WTC11 (cell line): ENCODE measurements around the gene IL1RAPL1. TPM values are rescaled to one million over a fixed set of nuclear protein-coding genes. Genes with fewer than 3 reads are reported as not detected.

ENCODE experiments used
- ATAC-seq: fragments of 200-7000 bp; cut with Tn5 transposase; 2 replicates; pipeline ENCODE4 v1.10.0; 2021; ENCODE audit warnings: mild to moderate bottlenecking, moderate library complexity
- CTCF ChIA-PET: fragments of 300-600 bp; sonication (Branson Sonifier 250); formaldehyde crosslinking; loops from one replicate; lab custom pipeline; 2021; ENCODE audit warnings: antibody characterized with exemption; lab: Charles Lee
- POLR2A ChIA-PET: fragments of 350-600 bp; sonication (Branson Sonifier 250); formaldehyde crosslinking; loops from one replicate; lab custom pipeline; 2021; ENCODE audit warnings: antibody characterized with exemption; lab: Charles Lee
- DNase-seq: peaks from one replicate; pipeline ENCODE4 v3.0.0; 2021; ENCODE audit warnings: low spot score
- H3K27ac Mint-ChIP-seq: 2 replicates; pipeline ENCODE4 v1.8.0; 2021; ENCODE audit warnings: mixed read lengths
- H3K27me3 Mint-ChIP-seq: 2 replicates; pipeline ENCODE4 v1.8.0; 2021; ENCODE audit warnings: low read depth, mild to moderate bottlenecking, moderate library complexity, mixed read lengths
- H3K36me3 Mint-ChIP-seq: 2 replicates; pipeline ENCODE4 v1.8.0; 2021; ENCODE audit warnings: mixed read lengths
- H3K4me1 Mint-ChIP-seq: 2 replicates; pipeline ENCODE4 v1.8.0; 2022; ENCODE audit warnings: mixed read lengths
- H3K4me3 Mint-ChIP-seq: 2 replicates; pipeline ENCODE4 v1.8.0; 2021; ENCODE audit warnings: mild to moderate bottlenecking, moderate library complexity, mixed read lengths
- H3K9me3 Mint-ChIP-seq: 2 replicates; pipeline ENCODE4 v1.8.0; 2021; ENCODE audit warnings: mixed read lengths
- ATF1 ChIP-seq: sonication (generic); formaldehyde crosslinking; IDR thresholded peaks from 2 replicates; pipeline ENCODE4 v1.8.1; 2023; ENCODE audit warnings: mild to moderate bottlenecking, moderate library complexity, missing genetic modification reagents
- CREB1 ChIP-seq: sonication (generic); formaldehyde crosslinking; IDR thresholded peaks from 2 replicates; pipeline ENCODE4 v1.8.0; 2023; ENCODE audit warnings: mild to moderate bottlenecking, missing genetic modification reagents
- CREM ChIP-seq: sonication (generic); formaldehyde crosslinking; IDR thresholded peaks from 2 replicates; pipeline ENCODE4 v1.8.1; 2022; ENCODE audit warnings: mild to moderate bottlenecking, missing genetic modification reagents, moderate library complexity
- FOXP1 ChIP-seq: sonication (generic); formaldehyde crosslinking; IDR thresholded peaks from 2 replicates; pipeline ENCODE4 v1.8.0; 2022; ENCODE audit warnings: missing genetic modification reagents, mild to moderate bottlenecking, moderate library complexity, borderline replicate concordance
- GABPB1 ChIP-seq: sonication (generic); formaldehyde crosslinking; IDR thresholded peaks from 2 replicates; pipeline ENCODE4 v1.8.1; 2023; ENCODE audit warnings: mild to moderate bottlenecking, missing genetic modification reagents
- GTF2I ChIP-seq: fragments of 250-450 bp; sonication (Bioruptor Pico); conservative IDR thresholded peaks from 2 replicates; pipeline ENCODE4 v1.4.0; 2021; ENCODE audit warnings: mild to moderate bottlenecking
- JAZF1 ChIP-seq: fragments of 250-450 bp; sonication (Bioruptor Pico); IDR thresholded peaks from 2 replicates; pipeline ENCODE4 v1.9.0; 2021; ENCODE audit warnings: moderate library complexity, mild to moderate bottlenecking, inconsistent platforms
- JUN ChIP-seq: sonication (generic); formaldehyde crosslinking; IDR thresholded peaks from 2 replicates; pipeline ENCODE4 v1.8.0; 2023; ENCODE audit warnings: mild to moderate bottlenecking, missing genetic modification reagents
- MXD4 ChIP-seq: fragments of 250-450 bp; sonication (Bioruptor Pico); IDR thresholded peaks from 2 replicates; pipeline ENCODE4 v1.8.0; 2021; ENCODE audit warnings: mild to moderate bottlenecking, moderate library complexity, borderline replicate concordance
- NFE2L1 ChIP-seq: sonication (generic); formaldehyde crosslinking; IDR thresholded peaks from 2 replicates; pipeline ENCODE4 v1.8.1; 2023; ENCODE audit warnings: missing genetic modification reagents
- NR2C2 ChIP-seq: sonication (generic); formaldehyde crosslinking; IDR thresholded peaks from 2 replicates; pipeline ENCODE4 v1.8.0; 2022; ENCODE audit warnings: mild to moderate bottlenecking, missing genetic modification reagents
- NR3C1 ChIP-seq: sonication (generic); formaldehyde crosslinking; conservative IDR thresholded peaks from 2 replicates; pipeline ENCODE4 v1.8.1; 2023; ENCODE audit warnings: low read depth, mild to moderate bottlenecking, missing genetic modification reagents
- PRRX2 ChIP-seq: fragments of 250-450 bp; sonication (Bioruptor Pico); IDR thresholded peaks from 2 replicates; pipeline ENCODE4 v1.8.0; 2021; ENCODE audit warnings: mild to moderate bottlenecking
- RELA ChIP-seq: sonication (generic); formaldehyde crosslinking; IDR thresholded peaks from 2 replicates; pipeline ENCODE4 v1.8.1; 2022; ENCODE audit warnings: missing genetic modification reagents, mild to moderate bottlenecking, borderline replicate concordance
- RORB ChIP-seq: fragments of 250-450 bp; sonication (Bioruptor Pico); IDR thresholded peaks from 2 replicates; pipeline ENCODE4 v1.9.0; 2021; ENCODE audit warnings: mild to moderate bottlenecking
- TEAD1 ChIP-seq: sonication (generic); formaldehyde crosslinking; IDR thresholded peaks from 2 replicates; pipeline ENCODE4 v1.8.0; 2022; ENCODE audit warnings: mild to moderate bottlenecking, missing genetic modification reagents
- ZNF219 ChIP-seq: sonication (generic); formaldehyde crosslinking; IDR thresholded peaks from 2 replicates; pipeline ENCODE4 v1.8.0; 2023; ENCODE audit warnings: missing genetic modification reagents, mild to moderate bottlenecking, borderline replicate concordance
- ZNF671 ChIP-seq: fragments of 250-450 bp; sonication (Bioruptor Pico); IDR thresholded peaks from 2 replicates; pipeline ENCODE4 v1.8.0; 2021; ENCODE audit warnings: mild to moderate bottlenecking
- total RNA-seq: library from RNA; stranded (reverse); gene quantifications from 3 replicates; pipeline ENCODE4 v1.2.3, GENCODE V29; 2021
- TF ChIP-seq, protein P1 (sequence below): sonication (generic); formaldehyde crosslinking; IDR thresholded peaks from 2 replicates; pipeline ENCODE4 v1.8.1; 2023; ENCODE audit warnings: mild to moderate bottlenecking, missing genetic modification reagents, borderline replicate concordance
- TF ChIP-seq, protein P2 (sequence below): fragments of 200-600 bp; IDR thresholded peaks from 2 replicates; pipeline ENCODE4 v1.8.0; 2022; ENCODE audit warnings: antibody characterized with exemption
- TF ChIP-seq, protein P3 (sequence below): sonication (generic); formaldehyde crosslinking; IDR thresholded peaks from 2 replicates; pipeline ENCODE4 v1.8.1; 2023; ENCODE audit warnings: mild to moderate bottlenecking, missing genetic modification reagents
- TF ChIP-seq, protein P4 (sequence below): sonication (generic); formaldehyde crosslinking; IDR thresholded peaks from 2 replicates; pipeline ENCODE4 v1.8.0; 2022; ENCODE audit warnings: mild to moderate bottlenecking, missing genetic modification reagents
- TF ChIP-seq, protein P5 (sequence below): sonication (generic); formaldehyde crosslinking; IDR thresholded peaks from 2 replicates; pipeline ENCODE4 v1.8.0; 2023; ENCODE audit warnings: missing genetic modification reagents, mild to moderate bottlenecking, borderline replicate concordance

IL1RAPL1 gene
- total RNA-seq, 1 experiment from 2014 or later, result 0.13 TPM

DNA sequence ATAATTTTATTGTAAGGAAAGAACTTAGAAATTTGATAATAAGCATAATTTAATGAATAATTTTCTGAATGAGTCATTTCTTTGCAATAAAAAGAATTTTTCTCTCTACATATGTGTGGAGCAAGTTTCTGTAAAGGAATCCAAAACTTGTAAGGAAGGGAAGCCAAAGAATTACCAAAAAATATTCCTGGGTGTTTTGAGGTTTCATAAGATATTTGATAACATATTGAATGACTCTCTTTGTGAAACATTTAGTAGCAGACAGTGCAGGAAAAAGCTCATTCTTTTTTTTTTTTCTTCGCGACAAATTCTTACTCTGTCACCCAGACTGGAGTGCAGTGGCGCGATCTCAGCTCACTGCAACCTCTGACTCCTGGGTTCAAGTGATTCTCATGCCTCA lies 1159.1 kb downstream of the IL1RAPL1 start (continued):
- TF ChIP-seq, protein P1, sequence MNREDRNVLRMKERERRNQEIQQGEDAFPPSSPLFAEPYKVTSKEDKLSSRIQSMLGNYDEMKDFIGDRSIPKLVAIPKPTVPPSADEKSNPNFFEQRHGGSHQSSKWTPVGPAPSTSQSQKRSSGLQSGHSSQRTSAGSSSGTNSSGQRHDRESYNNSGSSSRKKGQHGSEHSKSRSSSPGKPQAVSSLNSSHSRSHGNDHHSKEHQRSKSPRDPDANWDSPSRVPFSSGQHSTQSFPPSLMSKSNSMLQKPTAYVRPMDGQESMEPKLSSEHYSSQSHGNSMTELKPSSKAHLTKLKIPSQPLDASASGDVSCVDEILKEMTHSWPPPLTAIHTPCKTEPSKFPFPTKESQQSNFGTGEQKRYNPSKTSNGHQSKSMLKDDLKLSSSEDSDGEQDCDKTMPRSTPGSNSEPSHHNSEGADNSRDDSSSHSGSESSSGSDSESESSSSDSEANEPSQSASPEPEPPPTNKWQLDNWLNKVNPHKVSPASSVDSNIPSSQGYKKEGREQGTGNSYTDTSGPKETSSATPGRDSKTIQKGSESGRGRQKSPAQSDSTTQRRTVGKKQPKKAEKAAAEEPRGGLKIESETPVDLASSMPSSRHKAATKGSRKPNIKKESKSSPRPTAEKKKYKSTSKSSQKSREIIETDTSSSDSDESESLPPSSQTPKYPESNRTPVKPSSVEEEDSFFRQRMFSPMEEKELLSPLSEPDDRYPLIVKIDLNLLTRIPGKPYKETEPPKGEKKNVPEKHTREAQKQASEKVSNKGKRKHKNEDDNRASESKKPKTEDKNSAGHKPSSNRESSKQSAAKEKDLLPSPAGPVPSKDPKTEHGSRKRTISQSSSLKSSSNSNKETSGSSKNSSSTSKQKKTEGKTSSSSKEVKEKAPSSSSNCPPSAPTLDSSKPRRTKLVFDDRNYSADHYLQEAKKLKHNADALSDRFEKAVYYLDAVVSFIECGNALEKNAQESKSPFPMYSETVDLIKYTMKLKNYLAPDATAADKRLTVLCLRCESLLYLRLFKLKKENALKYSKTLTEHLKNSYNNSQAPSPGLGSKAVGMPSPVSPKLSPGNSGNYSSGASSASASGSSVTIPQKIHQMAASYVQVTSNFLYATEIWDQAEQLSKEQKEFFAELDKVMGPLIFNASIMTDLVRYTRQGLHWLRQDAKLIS (CRISPR knock-in tag), result no peak
- no peak for TF ChIP-seq FOXP1 (CRISPR knock-in tag)
- TF ChIP-seq, all 79 proteins: peak for 0

DNA sequence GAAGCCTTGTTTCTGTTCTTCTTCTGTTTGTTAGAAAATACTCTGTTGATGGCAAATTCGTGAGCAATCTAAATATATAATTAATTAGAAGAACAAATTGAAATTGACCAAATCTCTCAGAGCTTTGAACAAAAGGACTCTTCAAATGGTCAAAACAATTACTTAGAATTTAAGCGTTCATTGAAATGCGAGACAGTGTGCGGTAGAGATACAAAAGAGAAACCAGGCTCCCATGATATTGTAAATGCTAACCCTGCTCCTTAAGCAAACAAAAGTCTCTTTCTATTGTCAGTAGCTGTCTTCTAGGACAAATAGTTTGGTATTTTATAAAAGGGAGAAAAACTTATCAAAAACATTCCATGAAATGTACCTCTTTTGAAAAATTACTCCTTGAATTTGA lies 1174.8 kb downstream of the IL1RAPL1 start:
- ChIA-PET POLR2A (no interaction called here), CTCF (no interaction called here)
- Mint-ChIP-seq H3K9me3 (no peaks in the 10 kb centered on the region), H3K27me3 (peaks cover 2% of the 10 kb centered on the region), H3K4me1 (peaks cover 13% of the 10 kb centered on the region), H3K4me3 (no peak overlapping the region), H3K36me3 (no peaks in the 10 kb centered on the region), H3K27ac (no peak overlapping the region)
- DNase-seq, result no peak
- TF ChIP-seq JAZF1 (CRISPR knock-in tag), result no peak
- TF ChIP-seq NFE2L1, result no peak
- TF ChIP-seq MXD4 (CRISPR knock-in tag), result no peak
- TF ChIP-seq CREM (CRISPR knock-in tag), result no peak
- no peak for TF ChIP-seq JUN
- no peak for TF ChIP-seq NR2C2 (CRISPR knock-in tag)
- no peak for TF ChIP-seq ATF1 (CRISPR knock-in tag)
- TF ChIP-seq ZNF219 (CRISPR knock-in tag), result no peak
- TF ChIP-seq RORB, result no peak
- TF ChIP-seq, protein P2, sequence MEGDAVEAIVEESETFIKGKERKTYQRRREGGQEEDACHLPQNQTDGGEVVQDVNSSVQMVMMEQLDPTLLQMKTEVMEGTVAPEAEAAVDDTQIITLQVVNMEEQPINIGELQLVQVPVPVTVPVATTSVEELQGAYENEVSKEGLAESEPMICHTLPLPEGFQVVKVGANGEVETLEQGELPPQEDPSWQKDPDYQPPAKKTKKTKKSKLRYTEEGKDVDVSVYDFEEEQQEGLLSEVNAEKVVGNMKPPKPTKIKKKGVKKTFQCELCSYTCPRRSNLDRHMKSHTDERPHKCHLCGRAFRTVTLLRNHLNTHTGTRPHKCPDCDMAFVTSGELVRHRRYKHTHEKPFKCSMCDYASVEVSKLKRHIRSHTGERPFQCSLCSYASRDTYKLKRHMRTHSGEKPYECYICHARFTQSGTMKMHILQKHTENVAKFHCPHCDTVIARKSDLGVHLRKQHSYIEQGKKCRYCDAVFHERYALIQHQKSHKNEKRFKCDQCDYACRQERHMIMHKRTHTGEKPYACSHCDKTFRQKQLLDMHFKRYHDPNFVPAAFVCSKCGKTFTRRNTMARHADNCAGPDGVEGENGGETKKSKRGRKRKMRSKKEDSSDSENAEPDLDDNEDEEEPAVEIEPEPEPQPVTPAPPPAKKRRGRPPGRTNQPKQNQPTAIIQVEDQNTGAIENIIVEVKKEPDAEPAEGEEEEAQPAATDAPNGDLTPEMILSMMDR, result no peak
- no peak for TF ChIP-seq ZNF671 (CRISPR knock-in tag)
- no peak for TF ChIP-seq NR3C1 (CRISPR knock-in tag)
- no peak for ATAC-seq

DNA sequence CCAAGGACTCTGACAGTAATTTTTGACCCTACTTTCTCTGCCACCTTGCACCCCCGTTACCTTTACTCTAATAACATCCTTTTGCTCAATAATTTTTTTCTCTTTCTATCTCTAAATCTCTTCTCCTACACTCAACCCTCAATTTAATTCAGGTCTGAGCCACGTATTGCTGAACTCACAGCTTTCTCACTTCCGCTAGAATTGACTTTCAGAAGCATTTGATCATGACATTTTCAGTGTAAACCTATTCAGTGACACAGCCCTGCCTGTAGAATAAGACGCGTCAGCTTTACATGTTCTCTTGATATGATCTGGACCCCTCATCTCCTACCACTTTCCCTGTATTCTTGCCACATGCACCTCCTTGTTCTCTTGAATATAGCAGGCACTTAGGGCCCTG lies 1188.6 kb downstream of the IL1RAPL1 start:
- H3K4me1 Mint-ChIP-seq, result peaks cover 11% of the 10 kb centered on the region

More for the DNA sequence above, 1188.6 kb downstream of the IL1RAPL1 start:
- no peaks in the 10 kb centered on the region for H3K9me3 Mint-ChIP-seq
- H3K36me3 Mint-ChIP-seq, result no peaks in the 10 kb centered on the region
- ChIA-PET CTCF (no interaction called here), POLR2A (interaction anchor here (0.6 kb wide), 1 partner anchor 14 kb away, joined by 5 read pairs; no protein-coding TSS in a partner anchor)
- ATAC-seq (no peak), DNase-seq (no peak)
- no peaks in the 10 kb centered on the region for H3K27me3 Mint-ChIP-seq
- H3K4me3 Mint-ChIP-seq, result no peak overlapping the region
- TF ChIP-seq GTF2I (CRISPR knock-in tag) (no peak), CREM (CRISPR knock-in tag) (no peak), GABPB1 (no peak), JAZF1 (CRISPR knock-in tag) (no peak), PRRX2 (no peak), TEAD1 (CRISPR knock-in tag) (no peak), CREB1 (CRISPR knock-in tag) (no peak), NR2C2 (CRISPR knock-in tag) (no peak), MXD4 (CRISPR knock-in tag) (no peak), RELA (no peak)
- TF ChIP-seq, protein P3, sequence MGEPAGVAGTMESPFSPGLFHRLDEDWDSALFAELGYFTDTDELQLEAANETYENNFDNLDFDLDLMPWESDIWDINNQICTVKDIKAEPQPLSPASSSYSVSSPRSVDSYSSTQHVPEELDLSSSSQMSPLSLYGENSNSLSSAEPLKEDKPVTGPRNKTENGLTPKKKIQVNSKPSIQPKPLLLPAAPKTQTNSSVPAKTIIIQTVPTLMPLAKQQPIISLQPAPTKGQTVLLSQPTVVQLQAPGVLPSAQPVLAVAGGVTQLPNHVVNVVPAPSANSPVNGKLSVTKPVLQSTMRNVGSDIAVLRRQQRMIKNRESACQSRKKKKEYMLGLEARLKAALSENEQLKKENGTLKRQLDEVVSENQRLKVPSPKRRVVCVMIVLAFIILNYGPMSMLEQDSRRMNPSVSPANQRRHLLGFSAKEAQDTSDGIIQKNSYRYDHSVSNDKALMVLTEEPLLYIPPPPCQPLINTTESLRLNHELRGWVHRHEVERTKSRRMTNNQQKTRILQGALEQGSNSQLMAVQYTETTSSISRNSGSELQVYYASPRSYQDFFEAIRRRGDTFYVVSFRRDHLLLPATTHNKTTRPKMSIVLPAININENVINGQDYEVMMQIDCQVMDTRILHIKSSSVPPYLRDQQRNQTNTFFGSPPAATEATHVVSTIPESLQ (CRISPR knock-in tag), result no peak
- TF ChIP-seq, protein P4, sequence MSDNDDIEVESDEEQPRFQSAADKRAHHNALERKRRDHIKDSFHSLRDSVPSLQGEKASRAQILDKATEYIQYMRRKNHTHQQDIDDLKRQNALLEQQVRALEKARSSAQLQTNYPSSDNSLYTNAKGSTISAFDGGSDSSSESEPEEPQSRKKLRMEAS (CRISPR knock-in tag), result no peak
- TF ChIP-seq, protein P5, sequence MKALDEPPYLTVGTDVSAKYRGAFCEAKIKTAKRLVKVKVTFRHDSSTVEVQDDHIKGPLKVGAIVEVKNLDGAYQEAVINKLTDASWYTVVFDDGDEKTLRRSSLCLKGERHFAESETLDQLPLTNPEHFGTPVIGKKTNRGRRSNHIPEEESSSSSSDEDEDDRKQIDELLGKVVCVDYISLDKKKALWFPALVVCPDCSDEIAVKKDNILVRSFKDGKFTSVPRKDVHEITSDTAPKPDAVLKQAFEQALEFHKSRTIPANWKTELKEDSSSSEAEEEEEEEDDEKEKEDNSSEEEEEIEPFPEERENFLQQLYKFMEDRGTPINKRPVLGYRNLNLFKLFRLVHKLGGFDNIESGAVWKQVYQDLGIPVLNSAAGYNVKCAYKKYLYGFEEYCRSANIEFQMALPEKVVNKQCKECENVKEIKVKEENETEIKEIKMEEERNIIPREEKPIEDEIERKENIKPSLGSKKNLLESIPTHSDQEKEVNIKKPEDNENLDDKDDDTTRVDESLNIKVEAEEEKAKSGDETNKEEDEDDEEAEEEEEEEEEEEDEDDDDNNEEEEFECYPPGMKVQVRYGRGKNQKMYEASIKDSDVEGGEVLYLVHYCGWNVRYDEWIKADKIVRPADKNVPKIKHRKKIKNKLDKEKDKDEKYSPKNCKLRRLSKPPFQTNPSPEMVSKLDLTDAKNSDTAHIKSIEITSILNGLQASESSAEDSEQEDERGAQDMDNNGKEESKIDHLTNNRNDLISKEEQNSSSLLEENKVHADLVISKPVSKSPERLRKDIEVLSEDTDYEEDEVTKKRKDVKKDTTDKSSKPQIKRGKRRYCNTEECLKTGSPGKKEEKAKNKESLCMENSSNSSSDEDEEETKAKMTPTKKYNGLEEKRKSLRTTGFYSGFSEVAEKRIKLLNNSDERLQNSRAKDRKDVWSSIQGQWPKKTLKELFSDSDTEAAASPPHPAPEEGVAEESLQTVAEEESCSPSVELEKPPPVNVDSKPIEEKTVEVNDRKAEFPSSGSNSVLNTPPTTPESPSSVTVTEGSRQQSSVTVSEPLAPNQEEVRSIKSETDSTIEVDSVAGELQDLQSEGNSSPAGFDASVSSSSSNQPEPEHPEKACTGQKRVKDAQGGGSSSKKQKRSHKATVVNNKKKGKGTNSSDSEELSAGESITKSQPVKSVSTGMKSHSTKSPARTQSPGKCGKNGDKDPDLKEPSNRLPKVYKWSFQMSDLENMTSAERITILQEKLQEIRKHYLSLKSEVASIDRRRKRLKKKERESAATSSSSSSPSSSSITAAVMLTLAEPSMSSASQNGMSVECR (CRISPR knock-in tag), result no peak
- H3K27ac Mint-ChIP-seq, result no peak overlapping the region
